ENCODE measurements around the gene PRORP. TPM values are rescaled to one million over a fixed set of nuclear protein-coding genes. Genes with fewer than 3 reads are reported as not detected.

PRORP gene
- total and polyA plus RNA-seq, 9 donors, result 6.7 to 36.4 (median 11.9) TPM

- Histone ChIP-seq H3K27me3 (no peaks in the 10 kb centered on the region), H3K4me3 (no peak overlapping the region), H3K36me3 (no peaks in the 10 kb centered on the region), H3K4me1 (ENCODE audit: insufficient read depth) (no peaks in the 10 kb centered on the region), H3K27ac (no peak overlapping the region), H3K9me3 (no peaks in the 10 kb centered on the region)
- 97 to 99% (median 98%) methylated on average over 1 of the region's 1 CpG for WGBS, 3 donors
- intact Hi-C loops (cut with DNase I), result no loop called here
- no peak for DNase-seq
- TF ChIP-seq POLR2A (IDR thresholded peaks at IDR 0.05) (no peak), CTCF (IDR thresholded peaks at IDR 0.05) (no peak), EP300 (IDR thresholded peaks at IDR 0.05) (no peak)
These were observed 41.0 kb downstream of the PRORP start for GRCh38 chr14:35163384-35163783.

GRCh38 chr14:35164849-35165248 lies 42.5 kb downstream of the PRORP start:
- WGBS, 3 donors, result 78 to 80% (median 79%) methylated on average over 5 of the region's 5 CpGs
- H3K4me3 ChIP-seq, result no peak overlapping the region
- H3K27ac ChIP-seq, result no peak overlapping the region

GRCh38 chr14:35167496-35167895 lies 45.1 kb downstream of the PRORP start:
- no peaks in the 10 kb centered on the region for H3K4me1 ChIP-seq (ENCODE audit: insufficient read depth)
- intact Hi-C loops (cut with DNase I), result no loop called here
- no peak overlapping the region for H3K27ac ChIP-seq
- no peaks in the 10 kb centered on the region for H3K36me3 ChIP-seq
- no peaks in the 10 kb centered on the region for H3K27me3 ChIP-seq
- WGBS, 3 donors, result 92 to 95% (median 93%) methylated on average over 3 of the region's 3 CpGs
- TF ChIP-seq POLR2A (IDR thresholded peaks at IDR 0.05), result no peak
- TF ChIP-seq CTCF (IDR thresholded peaks at IDR 0.05), result no peak
- no peak for TF ChIP-seq EP300 (IDR thresholded peaks at IDR 0.05)
- H3K9me3 ChIP-seq, result no peaks in the 10 kb centered on the region
- no peak for DNase-seq
- no peak overlapping the region for H3K4me3 ChIP-seq

More at GRCh38 chr14:35164849-35165248, 42.5 kb downstream of the PRORP start:
- H3K4me1 ChIP-seq (ENCODE audit: insufficient read depth), result no peaks in the 10 kb centered on the region
- intact Hi-C loops (cut with DNase I), result no loop called here
- H3K9me3 ChIP-seq, result no peaks in the 10 kb centered on the region
- DNase-seq, result no peak
- H3K27me3 ChIP-seq, result no peaks in the 10 kb centered on the region
- H3K36me3 ChIP-seq, result no peaks in the 10 kb centered on the region
- TF ChIP-seq EP300 (IDR thresholded peaks at IDR 0.05), result no peak
- no peak for TF ChIP-seq POLR2A (IDR thresholded peaks at IDR 0.05)
- TF ChIP-seq CTCF (IDR thresholded peaks at IDR 0.05), result no peak

Other genes with a start within 250 kb of the PRORP start
- 10 to 100 TPM; 12.5 to 30.1 (median 17.9) TPM for gene BAZ1A, start 247.2 kb upstream of the PRORP start, total RNA-seq
- 10 to 100 TPM; 10.4 to 14.2 TPM for gene BAZ1A, start 247.2 kb upstream of the PRORP start, polyA plus RNA-seq
- 10 to 100 TPM; 29.0 to 41.2 (median 37.3) TPM for gene SRP54, start 139.6 kb upstream of the PRORP start, total RNA-seq
- gene SRP54, start 139.6 kb upstream of the PRORP start, polyA plus RNA-seq, result 10 to 100 TPM; 25.9 to 61.6 TPM
- gene FAM177A1, start 76.3 kb upstream of the PRORP start, total RNA-seq, result 10 to 100 TPM; 15.7 to 45.9 (median 35.5) TPM
- gene FAM177A1, start 76.3 kb upstream of the PRORP start, polyA plus RNA-seq, result 10 to 100 TPM; 26.2 to 46.8 TPM
- gene PPP2R3C, start 562 bp upstream of the PRORP start, total RNA-seq, result 10 to 100 TPM; 16.8 to 39.7 (median 28.6) TPM
- gene PPP2R3C, start 562 bp upstream of the PRORP start, polyA plus RNA-seq, result 10 to 100 TPM; 20.3 to 26.8 TPM
- 100 to 1,000 TPM in 4 of 7 donors, 10 to 100 TPM in 3; 85.2 to 157 (median 102) TPM for gene PSMA6, start 169.8 kb downstream of the PRORP start, total RNA-seq
- gene PSMA6, start 169.8 kb downstream of the PRORP start, polyA plus RNA-seq, result 100 to 1,000 TPM; 101 to 156 TPM

All from ovary (tissue), 9 donors.